Gastroesophageal sphincter (tissue), 3 donors: ENCODE data around the gene IL23R.

Source experiments
- CTCF ChIP-seq, 4 experiments: fragments of 200-600 bp in 2 of 4; fragments of 450-650 bp in 2 of 4; sonication (generic) in 1 of 4; IDR thresholded peaks; one replicate each; pipeline ENCODE4 v1.5.1; 2017 to 2019; ENCODE audit warnings: antibody characterized with exemption in 4 of 4, mild to moderate bottlenecking in 2 of 4, moderate library complexity in 2 of 4
- EP300 ChIP-seq: sonication (generic); formaldehyde crosslinking; IDR thresholded peaks from one replicate; pipeline ENCODE4 v1.6.1; 2017; ENCODE audit warnings: antibody characterized with exemption, mild to moderate bottlenecking
- POLR2A ChIP-seq, 2 donors: fragments of 450-650 bp; IDR thresholded peaks; one replicate each; pipeline ENCODE4 v1.6.1; 2017; ENCODE audit warnings: antibody characterized with exemption in 2 of 2, mild to moderate bottlenecking in 2 of 2, moderate library complexity in 1 of 2
- POLR2AphosphoS5 ChIP-seq: sonication (generic); formaldehyde crosslinking; IDR thresholded peaks from one replicate; pipeline ENCODE4 v1.6.1; 2017; ENCODE audit warnings: antibody characterized with exemption

- TF ChIP-seq CTCF (IDR thresholded peaks at IDR 0.05) (no peak), POLR2AphosphoS5 (no peak), POLR2A (IDR thresholded peaks at IDR 0.05) (no peak), EP300 (no peak)
These were observed 34.5 kb downstream of the IL23R start for GRCh38 chr1:67200755-67201154.
